GF-D8 (cell line): ENCODE results near the gene ANKRD10.
A peak's percentile ranks its signal among the peaks of the same experiment; 100 is the strongest.
"Not testable (repeated sequence)": the region's sequence is repeated elsewhere in the genome, so short reads cannot be mapped to it uniquely, and the experiment has no call there.

Experiments
- DNase-seq: peaks from one replicate; lab custom pipeline; 2025; lab: John Stamatoyannopoulos, UW

ANKRD10 gene

DNA sequence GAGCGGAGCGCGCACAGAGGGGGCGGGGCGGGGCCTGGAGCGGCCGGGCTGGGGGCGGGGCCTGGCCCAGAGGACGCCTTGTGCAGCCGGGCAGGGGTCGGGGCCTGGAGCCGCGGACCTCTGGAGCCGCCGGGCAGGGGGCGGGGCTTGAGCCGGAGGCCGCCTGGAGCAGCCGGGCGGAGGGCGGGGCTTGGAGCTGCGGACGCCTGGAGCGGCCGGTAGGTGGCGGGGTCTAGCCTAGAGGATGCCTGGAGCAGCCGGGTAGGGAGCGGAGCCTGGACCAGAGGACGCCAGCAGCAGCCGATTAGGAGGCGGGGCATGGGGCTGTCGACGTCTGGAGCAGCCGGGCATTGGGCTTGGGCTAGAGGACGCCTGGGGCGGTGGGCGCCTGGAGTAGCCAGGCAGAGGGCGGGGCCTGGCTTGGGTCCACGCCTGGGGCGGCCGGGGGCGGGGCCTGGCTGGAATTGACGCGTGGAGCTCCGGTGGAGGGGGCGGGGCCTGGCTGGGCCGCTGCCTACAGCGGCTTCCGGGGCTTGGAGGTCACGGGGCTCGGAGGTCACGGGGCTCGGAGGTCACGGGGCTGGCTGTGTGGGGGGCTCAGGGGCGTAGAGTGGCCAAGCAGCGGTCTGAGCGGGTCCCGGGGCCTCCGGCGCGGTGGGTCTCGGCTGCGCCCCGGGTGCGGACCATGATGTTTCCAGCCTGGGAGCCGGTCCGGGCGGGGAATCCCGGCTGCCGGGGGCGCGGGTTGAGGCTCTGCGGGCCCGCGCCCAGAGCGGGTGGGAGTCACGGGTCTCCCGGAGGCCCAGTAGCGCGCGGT, at the start of gene ANKRD10:
ANKRD10 (minus strand) TSS at position 13 of the 817 bp plus-strand sequence. CDS start 135 bp downstream, outside the sequence.
- DNase-seq: peak; percentile 99

DNA sequence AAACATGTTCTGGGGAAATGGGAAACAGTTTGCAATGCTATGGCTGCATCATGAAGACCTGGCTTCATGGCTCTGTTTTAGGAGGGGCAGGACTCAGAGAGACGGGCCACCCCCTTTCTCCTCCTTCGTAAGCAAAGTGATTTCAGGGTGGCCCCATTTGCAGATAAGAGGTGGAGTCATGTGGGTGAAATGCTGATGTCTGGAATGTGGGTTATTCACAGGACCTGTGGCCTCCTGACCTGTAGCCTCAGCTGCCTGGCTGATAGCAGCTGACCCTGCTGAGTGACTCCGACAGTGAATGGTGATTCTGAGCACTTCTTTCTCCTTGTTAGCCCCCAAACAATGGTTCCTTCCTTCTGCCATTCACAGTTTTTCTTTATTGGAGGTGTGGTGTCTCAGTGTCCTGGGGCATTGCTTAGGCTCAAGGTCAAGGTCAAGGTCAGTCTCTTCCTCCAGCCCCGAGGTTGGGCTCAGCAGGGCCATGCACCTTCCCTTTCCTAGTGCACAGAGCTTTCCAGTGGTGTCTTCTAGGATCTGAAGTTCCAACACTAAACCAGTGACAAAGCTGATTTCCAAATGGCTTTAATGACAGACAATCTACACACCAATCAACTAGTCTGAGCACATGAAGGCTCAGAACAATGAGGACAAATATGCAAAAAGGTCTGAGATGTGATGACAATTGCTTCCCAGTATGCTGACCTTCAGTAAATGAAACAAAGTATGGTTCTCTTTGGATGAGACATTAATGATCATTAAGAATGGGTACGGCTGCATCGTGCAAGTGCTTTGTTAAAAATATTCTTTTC, 49.6 kb upstream of the ANKRD10 start:
- DNase-seq: no peak

DNA sequence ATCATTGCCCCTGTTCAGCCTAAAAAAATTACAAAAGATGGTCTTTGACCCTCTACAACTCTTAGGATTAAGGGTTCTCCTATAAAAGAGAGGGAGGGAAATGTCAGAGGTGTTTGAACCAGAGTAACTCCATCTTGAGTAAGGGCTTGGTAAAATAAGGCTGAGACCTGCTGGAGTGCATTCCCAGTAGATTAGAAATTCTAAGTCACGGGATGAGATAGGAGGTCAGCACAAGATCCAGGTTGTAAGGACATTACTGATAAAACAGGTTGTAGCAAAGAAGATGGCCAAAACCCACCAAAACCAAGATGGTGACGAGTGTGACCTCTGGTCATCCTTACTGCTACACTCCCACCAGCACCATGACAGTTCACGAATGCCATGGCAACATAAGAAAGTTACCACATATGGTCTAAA, 48.7 kb upstream of the ANKRD10 start:
- DNase-seq: no peak

DNA sequence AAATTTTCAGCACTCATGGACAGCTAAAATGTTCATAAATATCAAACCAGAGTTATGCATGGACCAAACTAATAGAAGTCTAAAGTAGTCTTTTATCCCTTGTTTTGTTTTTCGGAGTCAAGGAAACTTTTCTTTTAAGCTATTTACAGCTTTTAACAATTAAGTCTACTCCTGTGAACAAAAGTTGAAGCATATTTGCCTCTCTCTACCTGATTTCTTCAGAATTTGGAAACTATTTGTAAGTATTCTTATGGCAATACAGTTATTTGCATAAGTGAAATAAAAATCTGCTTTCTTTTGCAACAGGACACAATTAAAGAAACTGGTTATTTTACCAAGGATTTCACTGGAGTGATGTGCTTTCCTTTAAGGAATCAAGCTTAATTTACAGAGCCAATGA, 47.1 kb upstream of the ANKRD10 start:
- no peak for DNase-seq

DNA sequence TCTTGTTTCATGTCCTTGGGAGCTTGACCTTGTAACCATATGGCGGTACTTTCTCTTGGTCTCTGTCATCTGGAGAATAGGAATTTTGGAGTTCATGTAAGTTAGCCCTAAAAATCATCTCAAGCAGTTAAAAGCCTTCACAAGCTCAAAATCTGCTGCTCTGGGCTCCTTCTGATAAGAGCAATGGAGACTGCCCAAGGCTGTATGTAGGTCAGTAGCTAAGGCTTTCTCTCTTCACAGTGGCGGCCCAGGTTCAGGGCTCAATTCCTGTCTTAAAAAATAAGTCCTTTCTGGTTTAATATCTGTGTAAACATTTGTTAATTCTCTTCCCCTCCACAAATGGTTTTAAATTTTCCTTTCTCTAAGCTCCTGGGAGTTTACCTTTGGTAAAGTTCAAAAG, 45.3 kb upstream of the ANKRD10 start:
- DNase-seq: no peak

DNA sequence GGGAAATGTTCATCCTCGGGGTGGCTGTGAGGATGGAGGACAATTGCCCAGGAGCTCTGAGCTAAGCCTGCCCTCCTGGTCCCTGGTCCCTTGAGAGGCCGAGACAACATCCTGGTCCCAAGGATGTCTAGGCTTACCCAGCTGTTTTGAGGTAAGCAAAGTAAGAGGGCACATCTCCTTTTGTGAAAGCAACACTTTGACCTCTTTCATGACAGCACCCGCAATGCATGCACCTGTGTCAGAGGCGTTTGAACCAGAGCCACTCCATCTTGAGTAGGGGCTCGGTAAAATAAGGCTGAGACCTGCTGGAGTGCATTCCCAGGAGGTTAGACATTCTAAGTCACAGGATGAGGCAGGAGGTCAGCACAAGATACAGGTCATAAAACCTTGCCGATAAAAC, 43.1 kb upstream of the ANKRD10 start:
- DNase-seq: no peak

DNA sequence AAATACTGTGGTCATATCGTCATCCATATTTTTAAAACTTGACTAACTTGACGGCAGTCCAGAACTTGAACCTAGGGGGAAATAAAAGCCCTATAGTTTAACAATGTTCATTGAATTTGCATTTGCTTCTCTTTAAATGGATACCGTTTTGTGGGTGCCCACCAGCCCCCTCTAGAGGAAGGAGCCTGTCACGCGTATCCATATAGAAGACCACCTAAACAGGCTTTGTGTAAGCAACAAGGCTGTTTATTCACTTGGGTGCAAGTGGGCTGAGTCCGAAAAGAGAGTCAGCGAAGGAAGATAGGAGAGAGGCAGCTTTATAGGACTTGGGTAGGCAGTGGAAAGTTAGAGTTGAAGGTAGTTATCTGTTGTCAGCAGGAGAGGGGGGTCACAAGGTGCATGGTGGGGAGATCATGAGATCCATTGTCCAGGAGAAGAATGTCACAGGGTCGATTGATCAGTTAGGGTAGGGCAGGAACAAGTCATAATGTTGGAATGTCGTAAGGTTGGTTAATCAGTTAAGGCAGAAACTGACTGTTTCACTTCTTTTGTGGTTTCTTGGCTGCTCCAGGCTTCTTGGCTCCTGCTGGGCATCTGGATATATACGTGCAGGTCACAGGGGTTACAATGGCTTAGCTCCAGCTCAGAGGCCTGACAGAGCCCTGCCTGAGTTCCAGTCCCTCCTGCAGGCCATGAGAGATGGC, 42.5 kb upstream of the ANKRD10 start:
- no peak for DNase-seq

DNA sequence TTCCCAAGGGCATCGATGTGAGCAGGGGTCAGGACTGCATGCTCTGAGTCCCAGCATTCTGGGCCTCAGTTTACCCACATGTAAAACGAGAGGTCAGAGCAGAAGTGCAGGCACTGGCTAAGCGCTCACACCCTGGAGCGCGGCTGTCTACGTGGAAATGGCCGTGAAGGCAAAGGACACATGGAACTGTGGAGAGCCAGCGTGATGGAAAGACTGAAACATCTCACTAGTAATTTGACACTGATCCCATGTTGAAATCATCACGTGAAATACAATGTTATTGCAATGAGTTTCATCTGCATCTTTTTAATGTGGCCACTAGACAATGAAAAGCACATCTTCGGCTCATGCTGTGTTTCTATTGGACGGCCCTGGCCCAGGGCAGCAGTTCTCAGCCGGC, 41.3 kb upstream of the ANKRD10 start:
- not testable (repeated sequence) for DNase-seq

DNA sequence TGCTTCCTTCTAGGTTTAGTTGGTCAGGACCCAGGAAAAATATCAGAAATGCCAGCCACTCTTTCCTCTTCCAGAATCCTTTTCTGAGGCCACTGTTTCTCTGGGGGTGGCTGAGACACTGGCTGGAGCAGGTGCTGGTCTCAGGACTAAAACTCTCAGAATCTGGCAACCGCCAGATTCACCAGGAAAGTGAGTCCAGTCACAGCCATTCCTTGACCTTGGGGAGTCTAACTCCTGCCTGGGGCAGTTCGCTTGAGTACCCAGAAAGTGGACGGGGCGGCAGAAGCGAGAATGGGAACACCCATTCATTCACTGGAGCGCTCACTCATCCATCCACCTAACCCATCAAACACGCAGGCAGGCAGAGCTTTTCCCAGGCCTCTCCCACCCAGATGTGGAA, 40.7 kb upstream of the ANKRD10 start:
- DNase-seq: not testable (repeated sequence)

DNA sequence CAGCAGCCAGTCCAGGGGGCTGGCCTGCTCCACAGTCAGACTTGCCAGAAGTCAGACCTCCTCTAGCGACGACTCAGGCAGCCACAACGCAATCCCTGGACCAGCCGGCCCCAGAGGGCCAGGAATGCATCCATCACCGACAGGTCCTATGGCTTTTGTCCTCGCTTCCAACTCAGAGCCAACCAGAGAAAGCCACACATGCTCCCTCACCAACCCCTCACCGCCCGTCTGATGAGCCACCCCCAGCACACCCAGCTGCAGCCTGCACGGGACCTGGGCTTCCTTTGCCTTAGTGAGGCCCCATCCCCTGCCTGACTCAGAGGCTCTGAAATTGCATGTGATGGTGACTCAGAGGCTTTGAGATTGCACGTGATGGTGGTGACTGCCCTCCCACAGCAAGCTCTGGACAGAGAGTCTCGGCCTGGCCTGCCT, 40.2 kb upstream of the ANKRD10 start:
- DNase-seq: not testable (repeated sequence)

DNA sequence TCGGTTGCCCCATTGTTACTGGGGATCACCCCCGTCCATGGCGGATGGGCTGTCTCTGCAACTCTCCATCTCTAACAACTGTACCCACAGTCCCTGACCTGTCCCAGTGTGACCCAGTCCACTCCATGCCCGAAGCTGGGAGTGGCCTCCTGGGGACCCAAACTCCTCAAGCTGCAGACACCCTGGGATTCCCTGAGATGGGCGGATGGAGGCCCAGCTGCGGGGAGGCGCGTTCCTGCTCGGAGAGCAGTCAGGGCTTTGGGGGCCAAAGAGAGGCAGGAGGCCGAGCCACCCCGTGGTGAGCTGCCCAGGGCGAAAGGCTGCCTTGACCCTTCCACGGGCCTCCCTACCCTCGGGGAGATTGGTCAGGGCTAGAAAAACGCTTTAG, 39.7 kb upstream of the ANKRD10 start:
- not testable (repeated sequence) for DNase-seq

DNA sequence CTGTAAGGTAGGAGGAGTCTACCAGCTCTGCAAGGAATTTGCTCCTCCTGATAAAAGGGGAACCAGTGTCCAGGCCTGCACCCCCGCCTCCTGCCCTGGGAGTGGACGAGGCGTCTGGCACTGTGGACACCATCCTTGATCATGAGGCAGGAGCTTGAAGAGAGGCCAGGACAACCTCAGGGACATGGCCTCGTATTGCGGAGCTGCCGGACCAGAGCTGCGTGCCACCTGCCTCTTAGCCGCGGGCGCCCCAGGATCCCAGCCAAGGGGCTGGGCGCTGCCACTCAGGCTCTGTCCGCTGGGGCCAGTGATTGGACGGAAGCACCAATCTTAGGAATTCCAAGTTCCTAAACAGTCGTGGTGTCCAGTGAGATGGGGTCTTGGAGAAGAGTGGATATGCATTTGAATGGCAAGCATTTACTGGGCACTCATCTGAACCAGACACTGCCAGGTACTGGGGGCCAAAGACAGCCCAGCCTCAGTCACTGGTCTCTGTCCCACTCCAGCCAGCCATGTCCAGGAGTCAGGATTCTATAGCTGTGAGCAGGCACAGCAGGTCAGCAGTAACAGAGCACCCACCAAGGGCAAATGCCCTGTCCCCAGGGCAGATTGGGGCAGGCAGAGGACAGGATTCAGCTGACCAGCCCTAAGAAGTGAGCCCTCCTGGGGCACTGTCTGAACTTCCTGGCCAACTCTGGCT, 39.1 kb upstream of the ANKRD10 start:
- no peak for DNase-seq

DNA sequence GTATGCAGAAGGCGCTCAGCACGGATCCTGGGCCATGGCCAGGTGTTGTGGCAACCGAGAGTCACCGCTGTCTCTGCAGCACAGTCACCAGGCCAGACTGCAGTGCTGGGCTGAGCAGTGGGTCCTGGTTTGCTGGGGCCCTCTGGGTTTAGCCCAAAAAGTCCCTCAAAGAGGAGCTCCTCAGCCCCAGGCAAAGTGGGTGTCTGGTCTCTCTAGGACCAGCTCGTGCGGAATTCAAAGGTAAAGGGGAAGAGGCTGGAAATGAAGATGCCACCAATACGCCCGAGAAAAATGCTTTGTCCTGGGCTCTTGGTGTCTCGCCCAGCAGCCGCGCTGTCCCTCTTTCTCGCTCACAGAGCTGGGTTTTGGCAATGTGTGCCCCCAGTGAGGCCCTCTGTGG, 38.5 kb upstream of the ANKRD10 start:
- no peak for DNase-seq

DNA sequence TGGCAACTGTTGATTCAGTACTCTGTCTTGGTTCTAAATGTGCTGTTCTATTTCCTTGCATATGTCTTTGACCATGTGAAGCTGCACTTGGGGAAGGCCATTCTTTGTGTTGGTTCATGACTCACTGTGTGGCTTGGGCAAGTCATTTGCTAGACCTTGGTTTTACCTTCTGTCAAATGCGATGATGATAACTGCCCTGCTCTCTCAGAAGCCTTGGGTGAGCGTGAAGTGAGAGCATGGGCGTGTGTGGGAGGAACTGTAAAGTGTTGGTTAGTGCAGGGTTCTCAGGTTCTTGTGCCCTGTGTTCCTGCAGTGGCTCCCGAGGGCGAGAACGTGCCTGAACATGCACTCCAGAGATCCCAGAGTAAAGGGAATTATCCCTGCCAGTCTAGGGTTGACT, 37.3 kb upstream of the ANKRD10 start:
- DNase-seq: not testable (repeated sequence)

DNA sequence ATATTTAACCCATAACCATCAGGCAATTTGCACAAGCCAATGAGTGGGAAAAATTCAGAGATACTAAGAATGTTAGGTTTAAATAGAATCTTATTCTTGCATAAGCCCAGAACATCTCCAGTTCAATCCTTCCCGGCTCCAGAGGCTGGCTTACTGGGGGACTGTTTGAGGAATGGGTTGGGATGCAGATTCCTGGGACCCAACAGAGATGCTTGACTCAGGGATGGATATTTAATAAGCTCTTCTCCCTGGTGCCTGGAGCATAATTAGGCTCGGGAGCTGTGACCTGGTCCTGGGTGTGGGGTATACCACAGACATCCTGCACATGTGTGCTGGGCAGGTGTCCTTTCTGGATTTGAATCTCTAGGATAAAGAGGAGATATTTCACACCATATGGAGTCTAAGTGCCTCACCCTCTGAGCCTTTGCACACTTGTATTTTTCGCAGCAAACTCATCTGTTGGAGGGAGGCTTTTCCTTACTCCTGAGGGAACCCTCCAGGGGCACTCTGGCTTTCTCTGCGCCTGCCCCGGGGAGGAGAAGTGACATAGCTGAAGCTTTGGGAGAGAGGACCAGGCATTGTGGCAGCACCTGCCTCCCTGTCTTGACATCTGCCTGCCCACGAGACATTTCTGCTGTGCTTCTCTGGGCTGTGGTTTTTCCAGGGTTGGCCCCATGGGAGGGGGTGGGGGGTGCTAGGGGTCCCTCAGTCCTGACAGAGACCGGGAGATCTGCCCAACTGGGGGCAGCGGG, 36.1 kb upstream of the ANKRD10 start:
- no peak for DNase-seq

DNA sequence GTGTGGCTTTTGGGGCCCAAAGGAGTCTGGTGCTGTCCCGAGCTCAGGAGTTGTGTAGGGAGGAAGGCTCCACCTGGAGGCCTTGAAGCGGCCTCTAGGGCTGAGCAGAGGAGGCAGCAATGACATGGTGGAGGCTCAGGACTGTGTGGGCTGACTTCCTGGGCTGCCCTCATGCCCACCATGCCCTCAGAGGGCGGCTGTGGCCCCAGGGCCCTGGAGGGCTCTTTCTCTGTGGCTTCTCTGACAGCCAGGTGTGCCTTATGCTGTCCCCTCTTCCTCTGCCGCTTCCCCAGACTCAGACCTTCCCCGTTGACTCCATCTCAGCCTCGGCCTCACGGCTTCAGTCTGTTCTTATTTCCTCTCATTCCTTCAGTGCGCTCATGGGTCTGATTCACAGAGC, 35.5 kb upstream of the ANKRD10 start:
- no peak for DNase-seq

DNA sequence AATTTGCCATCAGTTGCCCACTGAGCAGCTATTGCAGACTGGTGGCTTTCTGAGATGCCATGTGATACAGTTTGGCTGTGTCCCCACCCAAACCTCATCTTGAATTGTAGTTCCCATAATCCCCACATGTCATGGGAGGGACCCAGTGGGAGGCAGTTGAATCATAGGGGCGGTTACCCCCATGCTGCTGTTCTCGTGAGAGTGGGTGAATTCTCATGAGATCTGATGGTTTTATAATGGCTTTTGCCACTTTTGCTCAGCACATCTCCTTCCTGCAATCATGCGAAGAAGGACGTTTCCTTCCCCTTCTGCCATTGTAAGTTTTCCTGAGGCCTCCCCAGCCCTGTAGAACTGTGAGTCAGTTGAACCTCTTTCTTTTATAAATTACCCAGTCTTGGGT, 34.8 kb upstream of the ANKRD10 start:
- no peak for DNase-seq

DNA sequence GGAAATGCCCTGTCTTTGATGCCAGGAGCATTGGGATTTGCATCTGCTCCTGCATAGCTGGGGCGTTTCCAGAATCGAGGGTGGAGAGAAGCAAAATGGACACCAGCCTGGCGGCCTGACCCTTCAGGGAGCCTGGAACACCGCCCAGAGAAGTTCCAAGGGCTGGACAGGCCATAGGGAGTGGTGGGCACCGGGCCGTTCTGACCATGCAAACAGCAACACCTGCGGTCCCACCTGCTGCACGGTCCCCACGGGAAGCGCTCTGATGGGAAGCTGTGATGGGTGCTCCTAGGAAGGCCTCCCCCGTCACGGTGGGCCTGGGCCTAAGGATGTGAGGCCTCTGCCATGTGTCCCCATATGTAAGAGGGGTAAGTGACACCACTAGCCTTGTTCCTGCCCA, 34.2 kb upstream of the ANKRD10 start:
- no peak for DNase-seq

DNA sequence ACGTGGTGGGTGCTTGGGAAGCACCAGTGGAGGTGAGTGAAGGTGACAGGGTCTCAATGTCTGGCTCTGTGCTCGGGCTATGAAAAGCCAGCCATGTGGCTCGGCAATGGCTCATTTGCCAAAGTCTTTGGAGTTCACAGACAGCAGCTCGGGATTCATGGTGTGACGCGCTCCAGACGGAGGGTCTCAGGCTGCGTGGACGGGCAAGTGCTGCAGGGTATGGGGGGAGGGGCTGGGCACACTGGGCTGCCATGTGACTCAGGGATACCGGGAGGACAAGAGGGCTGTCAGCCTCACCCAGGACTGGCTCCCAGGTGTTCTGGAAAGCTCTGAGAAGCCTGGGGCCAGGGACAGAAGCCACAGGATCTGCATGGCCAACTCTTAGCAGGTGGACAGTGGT, 32.5 kb upstream of the ANKRD10 start:
- DNase-seq: not testable (repeated sequence)

DNA sequence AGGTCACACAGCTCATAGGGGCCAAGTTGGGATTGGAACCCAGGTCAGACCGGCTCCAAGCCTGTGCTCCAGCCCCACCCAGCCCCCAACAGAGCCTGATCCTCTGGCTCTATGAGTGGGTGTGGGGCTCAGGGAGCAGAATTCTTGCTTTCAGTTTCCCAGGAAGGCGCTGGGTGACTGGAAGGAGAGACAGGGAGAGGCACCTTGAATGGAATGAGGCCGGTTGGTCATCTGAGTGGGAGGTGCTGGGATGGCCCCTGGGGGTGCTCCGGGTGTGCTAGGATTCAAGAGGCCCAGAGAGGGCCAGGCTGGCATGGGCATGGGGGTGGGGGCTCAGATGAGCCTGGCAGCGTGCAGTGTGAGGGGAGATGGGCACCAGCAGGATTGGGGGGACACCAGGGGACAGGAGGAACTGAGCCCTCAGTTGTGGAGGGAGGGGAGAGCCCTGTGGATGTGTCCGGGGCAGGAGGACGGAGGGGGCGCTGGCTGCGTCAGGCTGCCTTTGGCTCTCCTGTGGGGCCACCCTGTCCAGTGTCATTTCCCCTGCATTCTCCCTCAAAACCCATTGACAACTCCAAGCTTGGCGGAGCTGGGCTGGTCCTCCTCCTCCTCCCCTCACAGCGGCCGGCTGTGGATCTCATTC, 31.2 kb upstream of the ANKRD10 start:
- DNase-seq: no peak
